DND-41 (cell line): ENCODE data around the gene TBC1D3I.
A peak's percentile ranks its signal among the peaks of the same experiment; 100 is the strongest.
"Not testable (repeated sequence)": the region's sequence is repeated elsewhere in the genome, so short reads cannot be mapped to it uniquely, and the experiment has no call there.

ENCODE experiments used
- ATAC-seq: fragments of 200-7000 bp; cut with Tn5 transposase; 3 replicates; pipeline ENCODE4 v1.9.1; 2021; ENCODE audit warnings: low read depth; ENCODE audit not compliant: insufficient read depth
- DNase-seq: peaks from one replicate; pipeline ENCODE4 v3.0.0-alpha.2; 2020
- H2AFZ ChIP-seq: 2 replicates; pipeline ENCODE4 v1.6.0; 2012; ENCODE audit warnings: low read depth, low read length
- H3K27ac ChIP-seq: 2 replicates; pipeline ENCODE4 v1.5.1; 2012; ENCODE audit warnings: low read length, inconsistent platforms
- H3K27me3 ChIP-seq: fragments of 200-600 bp; sonication (generic); 2 replicates; pipeline ENCODE4 v1.6.0; 2012; ENCODE audit warnings: low read length, mild to moderate bottlenecking, inconsistent platforms; ENCODE audit not compliant: insufficient read depth, poor library complexity
- H3K36me3 ChIP-seq: 2 replicates; pipeline ENCODE4 v1.5.1; 2012; ENCODE audit warnings: low read length, inconsistent platforms; ENCODE audit not compliant: insufficient read depth
- H3K4me1 ChIP-seq: 2 replicates; pipeline ENCODE4 v1.5.1; 2012; ENCODE audit warnings: mild to moderate bottlenecking, low read length; ENCODE audit not compliant: insufficient read depth
- H3K4me2 ChIP-seq: 2 replicates; pipeline ENCODE4 v1.6.0; 2012; ENCODE audit warnings: mild to moderate bottlenecking, moderate library complexity, low read length, inconsistent platforms; ENCODE audit not compliant: insufficient read depth
- H3K4me3 ChIP-seq, 2 experiments: fragments of 200-600 bp in 1 of 2; shearing (Covaris generic) in 1 of 2; 2 replicates each; pipeline ENCODE4 v1.5.1; 2012 to 2016; ENCODE audit warnings: inconsistent platforms in 2 of 2, low read length in 2 of 2, mild to moderate bottlenecking in 2 of 2, low read depth in 1 of 2, moderate library complexity in 1 of 2
- H3K79me2 ChIP-seq: 2 replicates; pipeline ENCODE4 v1.6.0; 2012; ENCODE audit warnings: low read length, inconsistent platforms; ENCODE audit not compliant: insufficient read depth
- H3K9ac ChIP-seq: 2 replicates; pipeline ENCODE4 v1.6.0; 2012; ENCODE audit warnings: low read depth, mild to moderate bottlenecking, inconsistent platforms, low read length, moderate library complexity
- H3K9me3 ChIP-seq: 2 replicates; pipeline ENCODE4 v1.5.1; 2012; ENCODE audit warnings: low read length, moderate library complexity, mild to moderate bottlenecking, inconsistent platforms; ENCODE audit not compliant: insufficient read depth, severe bottlenecking
- H4K20me1 ChIP-seq: 2 replicates; pipeline ENCODE4 v1.6.0; 2012; ENCODE audit warnings: low read length; ENCODE audit not compliant: insufficient read depth

The TBC1D3I gene

DNA sequence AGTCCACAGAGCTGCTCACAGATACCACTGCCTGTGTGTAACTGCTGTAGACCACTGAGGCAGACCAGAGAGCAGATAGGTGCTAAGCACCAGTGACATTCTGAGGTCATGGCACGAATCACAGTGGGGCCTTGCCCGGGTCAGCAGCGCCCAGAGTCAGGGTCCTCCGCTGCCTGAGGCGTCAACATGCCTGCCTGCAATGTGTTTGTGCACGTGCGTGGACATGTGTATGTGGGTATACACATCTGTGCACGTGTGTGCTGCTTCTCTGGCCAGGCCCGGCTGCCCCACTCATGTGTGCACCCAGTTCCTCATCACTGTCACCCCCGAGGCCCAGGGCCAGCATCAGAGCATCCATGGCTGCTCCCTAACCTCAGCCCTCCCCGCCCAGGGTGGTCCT, at the start of gene TBC1D3I:
TBC1D3I (minus strand) TSS at position 101 of the 400 bp plus-strand sequence. CDS start 1,585 bp downstream, outside the sequence.
- H3K4me2 ChIP-seq, H3K4me1 ChIP-seq, H3K9me3 ChIP-seq, H2AFZ ChIP-seq, H3K9ac ChIP-seq, DNase-seq, H3K27ac ChIP-seq, H3K36me3 ChIP-seq, H4K20me1 ChIP-seq, H3K27me3 ChIP-seq, H3K79me2 ChIP-seq, H3K4me3 ChIP-seq, ATAC-seq: not testable (repeated sequence)

DNA sequence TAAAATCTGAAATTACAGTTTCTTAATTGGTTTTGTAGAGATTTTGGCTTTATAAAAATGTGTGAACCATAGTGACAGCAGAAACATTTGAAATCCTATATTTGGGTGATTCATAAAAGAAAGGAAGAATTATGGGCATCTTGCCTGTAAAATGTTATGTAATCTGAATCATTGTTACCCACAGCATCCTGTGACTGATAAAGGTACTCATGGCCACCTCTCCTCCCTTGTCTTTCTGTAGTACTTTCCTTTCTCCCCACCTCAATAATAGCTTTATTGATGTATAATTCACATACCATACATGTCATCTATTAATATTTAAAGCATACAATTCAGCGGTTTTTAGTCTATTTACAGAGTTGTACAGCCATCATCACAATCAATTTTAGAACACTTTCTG, 30.8 kb upstream of the TBC1D3I start:
- not testable (repeated sequence) for H2AFZ ChIP-seq, H4K20me1 ChIP-seq, ATAC-seq, DNase-seq, H3K79me2 ChIP-seq, H3K9me3 ChIP-seq, H3K27ac ChIP-seq, H3K27me3 ChIP-seq, H3K4me3 ChIP-seq, H3K4me1 ChIP-seq, H3K36me3 ChIP-seq, H3K9ac ChIP-seq, H3K4me2 ChIP-seq

DNA sequence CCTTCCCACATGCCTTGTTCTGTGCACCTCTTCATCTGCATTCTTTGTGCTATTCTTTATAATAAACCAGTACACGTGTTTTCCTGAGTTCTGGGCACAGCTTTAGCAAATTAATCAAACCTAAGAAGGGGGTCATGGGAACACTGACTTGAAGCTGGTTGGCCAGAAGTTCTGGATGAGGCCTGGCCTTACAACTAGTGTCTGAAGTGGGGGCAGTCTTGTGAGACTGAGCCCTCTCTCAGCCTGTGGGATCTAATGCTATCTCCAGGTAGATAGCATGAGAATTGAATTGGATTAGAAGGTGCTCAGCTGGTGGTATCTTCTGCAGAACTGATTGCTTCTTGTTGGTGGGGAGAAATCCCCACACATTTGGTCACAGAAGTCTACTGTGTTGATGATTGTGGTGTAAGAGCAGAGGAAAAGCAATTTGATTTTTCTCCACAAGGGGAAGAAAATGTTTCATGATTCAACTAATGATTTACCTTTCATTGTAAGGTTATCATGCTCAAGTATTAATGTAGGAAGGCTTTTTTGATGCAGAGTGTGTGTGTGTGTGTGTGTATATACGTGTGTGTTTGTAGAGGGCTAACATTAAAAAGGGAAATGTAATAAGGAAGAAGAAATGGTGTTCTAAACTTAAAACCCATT, 25.7 kb upstream of the TBC1D3I start:
- DNase-seq, H3K9me3 ChIP-seq, H3K4me2 ChIP-seq, H3K36me3 ChIP-seq, ATAC-seq, H3K27ac ChIP-seq, H4K20me1 ChIP-seq, H2AFZ ChIP-seq, H3K4me1 ChIP-seq, H3K27me3 ChIP-seq, H3K79me2 ChIP-seq, H3K4me3 ChIP-seq, H3K9ac ChIP-seq: not testable (repeated sequence)

DNA sequence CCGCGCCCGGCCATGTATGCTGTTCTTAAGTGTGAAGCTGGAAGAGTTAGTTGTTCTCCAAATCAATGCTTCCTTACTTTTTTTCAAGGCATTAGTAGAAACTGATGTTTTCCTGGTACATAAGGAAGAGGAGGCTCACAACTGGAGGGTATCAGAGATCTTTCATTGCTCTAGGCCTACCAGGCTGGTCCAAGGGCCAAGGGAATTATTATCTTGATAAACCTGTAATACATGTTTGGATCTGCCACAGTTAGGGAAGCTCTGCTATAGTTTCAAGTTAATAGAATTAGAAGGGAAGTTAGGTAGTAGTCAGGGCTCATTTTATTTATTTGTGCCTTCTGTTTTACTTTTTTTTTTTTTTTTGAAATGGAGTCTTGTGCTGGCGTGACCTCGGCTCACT, 19.8 kb upstream of the TBC1D3I start:
- H3K27me3 ChIP-seq, H3K36me3 ChIP-seq, H4K20me1 ChIP-seq, ATAC-seq, H3K27ac ChIP-seq, H2AFZ ChIP-seq, DNase-seq, H3K4me1 ChIP-seq, H3K4me2 ChIP-seq, H3K4me3 ChIP-seq, H3K9ac ChIP-seq, H3K9me3 ChIP-seq, H3K79me2 ChIP-seq: not testable (repeated sequence)

DNA sequence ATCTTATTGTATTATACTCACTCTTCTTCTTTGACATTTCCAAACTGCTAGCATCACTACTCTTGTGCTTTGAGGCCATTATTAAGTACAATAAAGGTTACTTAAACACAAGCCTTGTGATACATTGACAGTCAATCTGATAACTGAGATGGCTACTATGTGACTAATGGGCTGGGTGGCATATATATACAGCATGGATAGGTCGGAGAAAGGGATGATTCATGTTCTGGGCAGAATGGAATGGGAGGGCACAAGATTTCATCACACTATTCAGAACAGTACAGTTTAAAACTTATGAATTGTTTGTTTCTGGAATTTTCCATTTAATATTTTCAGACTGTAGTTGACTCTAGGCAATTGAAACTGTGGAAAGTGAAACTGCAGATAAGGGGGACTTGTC, 18.9 kb upstream of the TBC1D3I start:
- H2AFZ ChIP-seq, H3K27me3 ChIP-seq, H3K79me2 ChIP-seq, H3K9me3 ChIP-seq, H3K36me3 ChIP-seq, DNase-seq, H3K4me2 ChIP-seq, H4K20me1 ChIP-seq, H3K4me3 ChIP-seq, H3K9ac ChIP-seq, H3K27ac ChIP-seq, H3K4me1 ChIP-seq, ATAC-seq: not testable (repeated sequence)

DNA sequence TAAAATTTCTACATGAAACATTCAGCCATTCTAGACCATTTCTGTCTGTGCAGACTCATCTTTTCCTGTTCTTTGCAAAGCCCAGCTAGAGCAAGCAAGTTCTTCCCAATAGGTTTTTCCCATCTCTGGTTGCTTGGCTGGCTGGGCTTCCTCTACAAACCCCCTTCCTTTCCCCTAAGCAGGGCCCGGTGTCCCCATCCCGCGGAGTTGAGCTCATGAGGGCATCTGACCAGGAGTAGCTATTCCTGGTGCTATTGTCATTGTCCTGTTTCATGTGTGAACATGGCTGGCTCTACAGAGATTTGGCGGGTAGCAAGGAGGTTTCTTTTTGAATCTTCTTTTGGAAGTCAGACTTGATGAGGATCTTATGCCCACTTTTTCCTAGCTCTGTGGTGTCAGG, 22.3 kb downstream of the TBC1D3I start:
- H3K9me3 ChIP-seq, DNase-seq, H4K20me1 ChIP-seq, H3K4me3 ChIP-seq, H3K79me2 ChIP-seq, H3K9ac ChIP-seq, H3K27me3 ChIP-seq, H3K36me3 ChIP-seq, H3K4me1 ChIP-seq, ATAC-seq, H3K4me2 ChIP-seq, H2AFZ ChIP-seq, H3K27ac ChIP-seq: not testable (repeated sequence)

DNA sequence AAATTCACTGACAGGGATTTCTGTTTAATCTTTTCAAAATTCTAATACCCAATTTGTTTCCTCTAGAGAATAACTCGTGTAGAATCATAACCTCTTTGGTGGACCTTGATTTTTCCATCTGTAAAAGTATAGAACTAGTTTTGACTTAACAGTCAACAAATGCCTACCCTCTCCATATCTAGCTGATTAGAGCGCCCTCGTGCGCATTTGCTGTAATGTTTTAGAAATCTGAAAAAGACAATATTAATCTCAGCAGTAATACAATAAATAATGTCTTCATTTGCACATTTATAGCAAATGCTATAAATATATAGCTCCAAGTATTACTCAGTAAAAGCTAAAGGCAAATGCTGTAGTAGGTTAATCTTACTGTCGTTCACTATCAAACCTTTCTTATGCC, 34.7 kb downstream of the TBC1D3I start:
- not testable (repeated sequence) for H3K36me3 ChIP-seq, H3K27me3 ChIP-seq, H3K4me2 ChIP-seq, H3K27ac ChIP-seq, H3K9ac ChIP-seq, H3K4me1 ChIP-seq, H3K9me3 ChIP-seq, ATAC-seq, H2AFZ ChIP-seq, H3K79me2 ChIP-seq, H3K4me3 ChIP-seq, H4K20me1 ChIP-seq
- DNase-seq, result peak; percentile 17

DNA sequence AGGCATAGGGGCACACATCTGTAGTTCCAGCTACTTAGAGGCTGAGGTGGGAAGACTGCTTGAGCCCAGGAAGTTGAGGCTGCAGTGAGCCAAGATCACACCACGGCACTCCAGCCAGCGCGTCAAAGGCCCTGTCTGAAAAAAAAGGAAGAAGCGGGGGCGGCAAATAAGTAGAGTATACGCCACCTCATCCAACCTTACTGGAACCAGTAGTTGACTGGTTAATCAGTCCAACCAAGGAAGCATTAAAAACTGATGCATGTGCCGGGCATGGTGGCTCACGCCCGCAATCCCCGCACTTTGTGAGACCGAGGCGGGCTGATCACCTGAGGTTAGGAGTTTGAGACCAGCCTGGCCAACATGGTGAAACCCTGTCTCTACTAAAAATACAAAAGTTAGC, 41.4 kb downstream of the TBC1D3I start:
- not testable (repeated sequence) for H3K36me3 ChIP-seq, H3K9me3 ChIP-seq, H3K27ac ChIP-seq, H3K4me3 ChIP-seq, H3K4me1 ChIP-seq, H3K4me2 ChIP-seq, H2AFZ ChIP-seq, H4K20me1 ChIP-seq, H3K27me3 ChIP-seq, DNase-seq, ATAC-seq, H3K79me2 ChIP-seq, H3K9ac ChIP-seq
